Left ventricle myocardium superior (tissue), 1 donor: Measurements from ENCODE around the gene PPP1R1A. TPM values are rescaled to one million over a fixed set of nuclear protein-coding genes. Genes with fewer than 3 reads are reported as not detected.

ENCODE experiments used
- ATAC-seq: fragments of 200-7000 bp; cut with Tn5 transposase; one replicate; pipeline ENCODE4 v1.9.1; 2020; ENCODE audit warnings: mild to moderate bottlenecking, moderate library complexity
- DNase-seq: peaks from one replicate; pipeline ENCODE4 v3.0.0-alpha.2; 2020
- intact Hi-C: fragments of 100-400 bp; cut with micrococcal nuclease; formaldehyde crosslinking; loops from one replicate; pipeline ENCODE4 v1.11.0; 2022
- total RNA-seq: library from RNA; stranded (reverse); fragmentation: NEBNext Ultra II Directional; extraction: Animal tissue kit (Norgen Biotek cat#: 25700); gene quantifications from one replicate; pipeline ENCODE4 v1.2.1, GENCODE V29; 2021
- donor health status: DM: no; HTN: yes; CAD: no; lungs with severe emphysema.

PPP1R1A gene
- total RNA-seq, 1 donor from 2014 or later, result 298 TPM

DNA sequence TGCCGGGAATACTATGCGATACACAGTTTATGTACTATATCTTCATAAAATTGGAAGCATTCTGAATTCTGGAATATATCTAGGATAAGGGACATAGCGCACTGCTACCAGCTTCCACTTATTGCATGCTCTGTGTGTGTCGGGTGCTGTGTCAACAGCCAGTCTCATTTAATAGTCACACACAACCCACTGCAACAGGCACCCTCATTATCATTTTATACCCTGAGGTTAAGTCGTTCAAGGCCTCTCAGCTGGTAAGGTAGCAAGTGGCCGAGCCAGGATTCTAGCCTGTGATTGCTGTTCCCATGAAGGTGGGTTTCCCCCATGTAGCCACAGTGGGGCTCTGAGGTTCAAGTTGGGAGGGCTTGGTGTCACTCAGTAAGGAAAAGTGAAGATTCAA lies 7.0 kb downstream of the PPP1R1A start:
- no peak for DNase-seq
- intact Hi-C loops, result no loop called here
- ATAC-seq, result no peak

DNA sequence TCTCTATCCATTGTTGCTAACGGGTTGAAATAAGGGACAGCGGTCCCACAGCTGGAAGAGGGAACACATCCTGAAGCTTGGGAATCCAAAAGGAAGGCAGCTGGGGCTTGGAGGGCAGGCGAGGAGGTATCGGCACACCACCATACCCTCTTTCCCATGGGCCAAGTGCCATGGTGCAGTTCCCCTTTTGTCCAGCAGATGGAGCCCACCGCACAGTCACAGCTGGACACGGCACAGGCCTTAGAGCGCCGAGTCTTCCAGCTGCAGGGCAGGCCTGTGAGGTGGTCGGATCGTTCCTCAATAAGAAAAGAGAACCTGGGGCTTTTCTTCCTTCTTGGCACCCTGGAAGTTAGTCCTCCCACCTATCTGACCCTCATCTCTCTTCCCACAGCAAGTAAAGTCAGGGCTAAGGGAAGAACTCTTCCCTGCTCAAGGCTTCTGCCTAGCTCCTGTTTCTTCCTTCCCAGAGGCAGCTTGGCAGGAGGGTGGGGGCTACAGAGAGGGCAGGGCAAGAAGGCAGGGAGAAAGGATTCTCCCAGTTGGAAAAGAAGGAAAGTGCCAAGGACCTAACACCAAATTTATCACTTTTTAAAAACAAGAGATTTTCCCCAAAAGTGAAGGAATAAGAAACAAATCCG lies 8.6 kb downstream of the PPP1R1A start:
- intact Hi-C loops, result no loop called here
- ATAC-seq (peak; percentile 96), DNase-seq (peak; percentile 90)

DNA sequence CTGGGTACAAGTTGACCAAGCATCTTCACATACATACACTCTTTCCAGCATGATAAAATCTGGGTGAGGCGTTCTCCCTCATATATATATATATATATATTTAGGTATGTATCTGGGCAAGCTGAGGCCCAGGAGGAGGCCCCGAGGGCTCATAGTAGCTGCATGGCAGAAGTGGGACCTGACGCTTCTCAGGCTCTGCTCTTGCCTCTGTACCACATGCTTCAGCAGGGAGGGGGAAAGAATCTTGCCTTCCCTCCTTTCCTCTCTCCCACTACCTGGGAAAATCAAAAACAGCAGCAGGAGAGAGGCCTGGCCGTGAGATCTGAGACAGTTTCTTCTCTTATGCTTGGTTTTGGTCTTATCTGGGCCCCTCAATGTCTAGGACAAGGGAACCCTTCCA lies 9.2 kb downstream of the PPP1R1A start:
- DNase-seq, result no peak

GRCh38 chr12:54578778-54579177 lies 9.7 kb downstream of the PPP1R1A start:
- intact Hi-C loops, result no loop called here
- ATAC-seq (no peak), DNase-seq (no peak)

More for the DNA sequence above, 9.2 kb downstream of the PPP1R1A start:
- no peak for ATAC-seq
- intact Hi-C loops, result no loop called here

GRCh38 chr12:54572881-54573280 lies 15.6 kb downstream of the PPP1R1A start:
- ATAC-seq, result no peak
- no peak for DNase-seq
- intact Hi-C loops, result no loop called here

DNA sequence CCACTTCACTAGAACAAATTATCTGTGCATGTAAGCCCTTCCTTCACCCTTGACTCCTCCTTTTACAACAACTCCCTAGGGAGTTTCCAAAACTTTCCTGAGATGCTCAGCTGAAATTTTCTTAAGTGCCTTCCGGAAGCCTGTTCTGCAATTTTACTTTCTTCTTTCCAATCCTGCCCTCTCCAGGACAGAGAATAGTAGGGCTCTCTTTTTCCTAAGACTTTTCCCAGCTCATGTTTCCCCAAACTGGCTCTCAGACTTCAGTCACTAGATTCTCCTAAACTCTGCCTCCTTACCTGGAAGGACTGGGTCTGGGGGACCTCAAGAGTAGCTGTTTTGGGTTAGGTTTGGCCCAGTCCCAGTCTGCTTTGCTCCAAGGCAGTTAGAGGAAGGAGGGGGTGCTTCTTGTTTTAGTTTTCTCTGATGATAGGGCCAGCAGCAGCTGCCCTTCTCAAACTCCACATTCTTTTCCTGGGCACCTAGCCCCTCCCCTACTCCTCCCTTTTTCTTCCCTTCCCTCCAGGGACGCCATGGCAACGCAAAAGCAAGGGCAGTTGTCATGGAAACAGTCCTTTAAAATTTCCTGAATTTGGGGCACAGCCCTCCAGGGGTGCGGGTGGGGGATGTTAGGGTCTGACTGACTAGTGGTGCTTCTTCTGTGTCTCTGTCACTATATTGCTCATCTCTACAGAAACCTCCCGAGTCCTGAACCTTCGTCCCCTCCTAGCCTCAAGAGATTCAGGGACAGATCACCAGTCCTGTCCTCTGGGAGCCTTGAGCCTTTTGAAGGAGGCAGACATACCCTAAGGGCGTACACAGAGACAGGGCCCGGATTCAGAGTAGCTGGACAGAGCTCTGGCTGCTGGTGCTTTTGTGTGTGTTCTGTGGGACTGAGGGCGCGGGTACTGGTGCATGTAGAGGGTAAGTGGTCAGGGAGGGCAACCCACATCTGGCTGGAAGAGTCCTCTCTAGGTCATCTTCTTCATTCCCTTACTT lies 17.0 kb downstream of the PPP1R1A start:
- ATAC-seq, result no peak
- DNase-seq, result no peak

DNA sequence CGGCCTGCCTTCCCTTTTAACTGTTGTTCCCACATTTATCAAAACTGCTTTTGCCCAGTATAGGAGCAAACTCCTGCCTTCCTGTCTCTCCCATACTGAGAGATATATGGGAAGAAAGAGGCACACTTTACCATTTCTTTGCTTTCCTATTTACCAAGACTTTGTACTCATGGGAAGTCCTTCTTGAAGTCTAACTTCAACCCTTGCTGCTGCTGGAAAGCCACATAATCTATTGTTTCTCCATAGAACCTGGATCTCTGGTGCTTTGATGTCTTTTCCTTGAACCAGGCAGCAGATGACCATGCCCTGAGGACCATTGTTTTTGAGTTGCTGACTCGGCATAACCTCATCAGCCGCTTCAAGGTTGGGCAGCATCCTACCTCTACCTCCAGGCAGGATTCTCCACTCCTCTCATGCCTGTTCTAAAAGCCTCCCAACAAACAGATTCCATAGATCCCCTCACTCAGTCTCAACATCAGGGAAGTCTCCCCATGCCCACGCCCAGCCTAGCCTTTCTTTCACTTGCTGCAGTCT lies 18.4 kb downstream of the PPP1R1A start:
- DNase-seq (no peak), ATAC-seq (no peak)
- intact Hi-C loops, result no loop called here

More for the DNA sequence above, 17.0 kb downstream of the PPP1R1A start:
- intact Hi-C loops, result no loop called here

DNA sequence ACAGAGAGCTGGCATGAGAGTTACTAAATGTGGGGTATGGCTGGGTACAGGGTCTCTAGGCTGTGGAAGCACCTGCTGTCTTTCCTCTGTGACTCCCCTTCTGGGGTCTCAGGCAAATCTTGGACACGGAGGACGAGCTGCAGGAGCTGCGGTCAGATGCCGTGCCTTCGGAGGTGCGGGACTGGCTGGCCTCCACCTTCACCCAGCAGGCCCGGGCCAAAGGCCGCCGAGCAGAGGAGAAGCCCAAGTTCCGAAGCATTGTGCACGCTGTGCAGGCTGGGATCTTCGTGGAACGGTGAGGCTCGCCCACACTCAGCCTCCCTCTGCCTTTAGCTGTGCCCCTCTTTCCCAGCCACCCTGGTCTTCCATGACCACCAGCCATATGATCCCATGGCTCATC lies 19.4 kb downstream of the PPP1R1A start:
- DNase-seq, result no peak
- no peak for ATAC-seq
- intact Hi-C loops, result no loop called here

DNA sequence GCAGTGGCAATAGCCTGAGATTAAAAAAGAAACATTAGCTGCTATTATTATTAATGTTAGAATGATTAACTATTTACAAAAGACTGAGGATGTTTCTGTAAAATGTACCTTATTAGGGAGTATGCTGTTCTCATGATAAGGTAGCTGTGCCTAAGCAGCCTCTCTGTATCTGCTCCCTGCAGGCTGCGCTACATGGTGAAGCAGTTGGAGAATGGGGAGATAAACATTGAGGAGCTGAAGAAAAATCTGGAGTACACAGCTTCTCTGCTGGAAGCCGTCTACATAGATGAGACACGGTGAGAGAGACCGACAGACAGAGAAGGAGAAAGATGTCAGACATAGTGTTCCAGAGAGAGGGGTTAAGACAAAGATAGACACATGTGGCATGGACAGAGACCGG lies 21.7 kb downstream of the PPP1R1A start:
- ATAC-seq (no peak), DNase-seq (no peak)
- intact Hi-C loops, result no loop called here

DNA sequence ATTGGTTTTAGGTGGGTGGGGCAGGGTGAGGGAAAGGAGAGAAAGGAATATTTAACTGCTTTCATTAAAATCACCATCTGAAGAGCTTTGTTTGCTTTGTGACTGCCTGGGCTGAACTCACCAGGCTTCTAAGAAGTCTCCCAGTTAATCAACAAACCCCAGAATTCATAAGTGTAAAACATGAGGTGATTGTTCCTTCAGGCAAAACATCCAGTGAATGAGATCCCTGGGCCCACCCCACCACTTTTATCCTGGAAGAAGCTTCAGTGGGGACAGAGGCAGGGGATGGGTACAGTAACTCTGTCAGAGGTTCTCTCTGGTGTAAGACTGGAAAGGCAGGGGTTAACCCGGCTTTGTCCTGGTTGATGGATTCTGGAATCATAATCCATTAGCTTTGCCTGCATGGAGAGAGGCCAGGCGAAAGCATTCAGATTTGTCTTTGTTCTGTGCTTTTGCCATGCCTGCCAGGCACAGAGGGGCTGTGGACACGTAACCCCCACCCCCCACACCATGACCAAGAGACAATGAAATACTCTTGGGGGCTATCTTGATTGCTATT lies 22.4 kb downstream of the PPP1R1A start:
- ATAC-seq (no peak), DNase-seq (no peak)
- intact Hi-C loops, result no loop called here

- ATAC-seq, result no peak
- DNase-seq, result no peak
- intact Hi-C loops, result no loop called here
Observed at GRCh38 chr12:54565310-54565985, 23.0 kb downstream of the PPP1R1A start.

GRCh38 chr12:54564768-54565167 lies 23.7 kb downstream of the PPP1R1A start:
- intact Hi-C loops, result no loop called here
- no peak for ATAC-seq
- DNase-seq, result no peak

- DNase-seq (no peak), ATAC-seq (no peak)
- intact Hi-C loops, result no loop called here
Observed at GRCh38 chr12:54563787-54564186, 24.7 kb downstream of the PPP1R1A start.

DNA sequence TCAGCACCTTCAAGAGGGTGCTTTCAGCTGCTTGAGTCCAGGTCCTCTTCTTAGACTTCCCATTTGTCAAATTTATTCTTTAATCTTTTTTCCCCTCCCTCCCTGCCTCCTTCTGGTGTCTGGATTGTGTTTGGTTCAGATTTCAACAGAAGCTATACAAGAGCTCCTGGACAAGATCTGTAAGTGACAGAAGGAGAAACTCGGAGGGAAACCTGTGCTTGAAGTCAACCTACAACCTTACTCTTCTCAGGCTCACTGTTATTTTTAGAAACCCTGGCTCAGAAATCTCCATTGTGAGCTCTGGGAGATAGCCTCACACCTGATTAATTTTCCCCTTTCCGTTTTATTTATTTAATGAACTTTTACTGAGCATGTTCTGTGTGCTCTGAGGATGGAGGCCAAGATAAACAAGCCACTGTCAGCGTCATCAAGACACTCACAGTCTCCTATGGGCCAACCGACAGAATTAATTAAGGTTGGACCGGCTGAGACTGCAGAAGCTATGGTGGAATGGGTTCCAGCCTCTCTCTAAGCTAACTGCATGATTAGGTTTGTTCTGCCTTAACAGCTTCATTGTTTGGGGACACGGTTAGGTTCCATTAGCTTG lies 25.6 kb downstream of the PPP1R1A start:
- no peak for DNase-seq
- intact Hi-C loops, result no loop called here
- no peak for ATAC-seq

DNA sequence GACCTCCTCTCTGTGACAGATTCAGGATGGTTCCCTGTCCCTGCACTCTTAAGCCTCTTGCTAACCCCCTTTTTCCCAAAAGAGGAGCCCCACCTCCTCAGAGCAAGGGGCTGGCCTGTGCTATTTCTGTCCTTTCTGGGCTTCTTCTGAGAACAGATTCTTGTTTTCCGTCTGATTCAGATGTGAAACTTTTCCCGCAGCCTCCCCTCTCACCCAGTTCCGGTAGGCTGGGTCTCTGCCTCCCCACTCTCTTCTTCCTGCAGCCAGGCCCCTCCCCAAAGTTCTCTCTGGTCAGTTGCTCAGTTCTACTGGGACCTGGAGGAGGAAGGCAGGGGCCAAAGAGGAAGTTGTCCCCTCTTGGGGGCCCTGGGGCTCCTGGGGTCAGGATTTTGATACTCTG lies 27.3 kb downstream of the PPP1R1A start:
- DNase-seq, result peak; percentile 42
- intact Hi-C loops, result no loop called here
- ATAC-seq, result peak; percentile 68

DNA sequence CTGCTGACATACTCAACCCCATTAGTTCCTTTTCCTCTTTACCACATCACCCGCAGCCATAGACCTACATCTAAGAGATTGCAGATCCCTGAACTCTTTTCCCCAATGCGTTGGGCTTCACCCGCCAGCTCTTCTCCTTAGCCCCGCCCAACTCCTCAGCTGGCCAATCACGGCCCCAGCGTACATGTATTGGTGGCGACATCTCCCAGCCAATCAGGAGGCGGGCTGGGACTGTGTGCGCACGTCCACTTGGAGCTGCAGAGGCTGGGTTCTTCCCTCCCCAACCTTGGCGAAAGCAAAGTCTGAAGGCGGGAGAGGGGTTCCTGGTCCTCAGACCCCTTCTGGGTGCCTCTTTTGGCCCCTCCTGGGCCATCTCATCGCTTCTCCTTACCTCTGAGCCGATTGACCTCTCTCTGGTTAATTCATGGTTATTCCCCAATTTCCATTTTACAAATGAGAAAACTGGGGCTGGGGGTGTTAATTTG lies 28.0 kb downstream of the PPP1R1A start:
- intact Hi-C loops, result no loop called here
- DNase-seq (peak; percentile 93), ATAC-seq (peak; percentile 99)

DNA sequence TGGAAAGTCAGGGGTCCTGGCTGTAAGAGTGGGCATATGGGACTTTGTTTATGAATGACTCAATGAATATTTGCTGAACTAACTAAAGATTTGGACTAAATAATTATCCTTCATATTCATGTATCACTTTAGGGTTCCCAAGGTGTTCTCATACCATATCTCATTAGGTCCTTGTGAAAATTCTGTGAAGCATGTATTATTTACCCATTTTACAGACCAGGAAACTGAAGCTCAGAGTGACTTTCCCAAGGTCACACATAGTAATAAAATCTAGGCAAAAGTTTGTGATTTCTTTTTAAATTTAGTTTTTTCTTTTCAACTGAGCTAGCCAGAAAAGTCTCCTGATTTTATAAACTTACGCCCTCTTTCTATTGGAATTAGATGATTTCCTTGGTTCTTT lies 29.7 kb downstream of the PPP1R1A start:
- DNase-seq, result no peak
- intact Hi-C loops, result no loop called here
- no peak for ATAC-seq

DNA sequence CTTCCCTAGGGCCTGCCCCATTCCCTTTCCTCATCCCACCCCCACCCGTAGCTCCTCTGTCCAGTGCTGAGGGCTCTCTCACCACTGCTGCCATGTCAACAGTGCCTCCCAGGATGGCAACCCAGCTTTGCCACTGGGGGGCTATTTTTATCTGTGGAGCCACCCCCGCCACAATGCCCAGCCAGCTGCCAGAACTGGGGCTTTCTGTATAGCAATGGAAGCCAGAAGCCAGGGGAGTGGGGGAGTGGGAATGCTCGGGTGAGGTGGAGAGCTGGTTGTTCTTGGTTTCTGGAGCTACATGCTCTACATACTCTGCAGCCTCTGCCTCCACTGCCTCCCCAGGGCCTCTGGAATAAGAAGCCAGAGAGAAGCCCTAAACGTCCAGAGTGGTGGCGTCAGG lies 30.1 kb downstream of the PPP1R1A start:
- no peak for DNase-seq
- intact Hi-C loops, result no loop called here
- ATAC-seq, result no peak

- ATAC-seq, result no peak
- intact Hi-C loops, result no loop called here
- DNase-seq, result no peak
Observed at GRCh38 chr12:54555670-54556257, 32.7 kb downstream of the PPP1R1A start.
